GM13976 (cell line): ENCODE results near the gene OCA2.

Experiments
- DNase-seq: peaks from one replicate; pipeline ENCODE4 v3.0.0; 2012; ENCODE audit warnings: low spot score
- CTCF ChIP-seq: IDR thresholded peaks from 2 replicates; pipeline ENCODE4 v1.5.1; 2012; ENCODE audit warnings: borderline replicate concordance, mild to moderate bottlenecking; ENCODE audit not compliant: insufficient read depth; ENCODE audit errors: extremely low read depth, missing control alignments, control extremely low read depth
- in situ Hi-C: fragments of 300-500 bp; cut with MboI; formaldehyde crosslinking; loops from one replicate; pipeline ENCODE4 v1.12.0; 2022; ENCODE audit warnings: low sequenced_read_pairs, mixed read lengths, inconsistent platforms; ENCODE audit not compliant: unreplicated experiment

Gene OCA2

DNA sequence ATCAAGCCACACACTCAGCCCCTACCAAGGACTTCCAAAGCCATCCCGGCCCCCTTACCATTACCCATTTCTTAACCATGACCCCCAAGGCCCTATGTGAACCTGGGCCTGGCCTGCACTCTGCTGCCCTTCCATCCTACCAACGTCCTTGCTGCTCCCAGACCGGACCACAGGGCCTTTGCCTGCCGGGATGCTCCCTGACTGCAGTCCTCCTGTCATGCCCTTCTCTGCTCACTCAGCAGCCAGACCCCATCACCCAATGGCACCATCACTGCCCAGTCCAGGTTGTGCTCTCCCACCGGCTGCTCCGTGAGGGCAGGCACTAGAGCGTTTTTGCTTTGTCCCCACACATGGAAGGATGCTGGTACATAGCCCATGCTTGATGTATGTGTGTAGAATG, 73.7 kb downstream of the OCA2 start:
- in situ Hi-C loops, result no loop called here
- no peak for DNase-seq
- no peak for TF ChIP-seq CTCF

GRCh38 chr15:28024889-28025250, 74.2 kb downstream of the OCA2 start:
- DNase-seq, result no peak
- in situ Hi-C loops, result no loop called here
- TF ChIP-seq CTCF, result no peak

DNA sequence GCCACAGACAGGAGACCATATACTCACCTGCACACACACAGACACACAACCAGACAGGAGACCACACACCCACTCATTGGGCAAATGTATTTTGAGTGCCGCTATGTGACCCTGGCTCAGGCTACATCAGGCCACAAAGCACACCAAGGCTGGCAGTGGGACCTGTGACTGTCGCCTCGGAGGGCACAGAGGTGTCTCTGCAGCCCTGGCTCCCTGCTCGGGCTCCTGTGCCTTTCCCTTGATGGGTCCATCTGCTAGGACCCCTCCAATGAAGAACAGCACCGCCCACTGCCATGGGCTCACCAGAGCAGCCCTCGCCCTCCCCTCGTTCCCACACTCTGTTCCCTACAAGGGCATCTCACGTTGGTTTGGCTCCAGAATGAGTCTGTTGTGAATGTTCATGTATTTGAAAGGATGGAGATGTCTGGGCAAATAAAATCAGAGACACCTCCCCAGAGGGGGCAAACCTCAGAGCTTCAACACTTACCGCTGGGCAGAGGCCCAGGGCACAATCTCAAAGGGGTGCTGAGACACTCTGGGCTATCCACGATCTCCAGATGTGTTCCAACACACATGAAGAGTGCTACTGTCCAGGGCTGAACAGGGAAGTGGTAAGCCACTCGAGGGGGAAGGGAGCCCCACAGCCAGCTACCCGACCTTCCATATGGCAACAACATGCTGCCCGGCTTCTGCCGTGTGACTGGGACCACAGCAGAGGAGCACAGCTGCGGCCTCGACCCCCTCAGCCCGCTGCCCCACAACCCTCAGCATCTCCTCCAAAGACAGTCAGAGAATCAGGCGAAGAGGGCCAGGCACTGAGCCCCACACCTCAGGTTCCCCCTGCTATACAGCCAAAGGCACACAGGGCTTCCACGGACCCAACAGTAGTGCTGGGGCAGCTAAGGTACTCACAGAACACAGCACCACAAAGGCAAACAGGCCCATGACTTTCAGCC, 74.9 kb downstream of the OCA2 start:
- TF ChIP-seq CTCF, result no peak
- in situ Hi-C loops, result no loop called here
- peak; percentile 15 for DNase-seq

DNA sequence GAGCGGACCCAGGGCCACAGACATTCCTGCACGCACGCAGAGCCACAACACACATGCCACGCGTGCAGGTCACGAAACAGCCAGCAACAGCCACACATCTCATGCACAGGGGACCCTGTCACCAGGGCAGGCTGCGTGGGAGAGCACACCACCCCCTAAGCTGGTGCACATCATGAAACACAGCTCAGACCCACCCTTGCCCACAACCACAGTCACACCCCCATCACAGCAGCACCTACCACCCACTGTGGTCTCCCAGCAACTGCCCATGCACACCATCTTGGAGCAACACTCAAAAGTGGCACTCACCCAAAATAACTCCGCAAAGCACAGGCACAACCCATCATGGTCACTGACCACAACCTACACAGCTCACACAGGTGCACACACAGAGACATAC, 75.7 kb downstream of the OCA2 start:
- no peak for TF ChIP-seq CTCF
- DNase-seq, result peak; percentile 15
- in situ Hi-C loops, result no loop called here

DNA sequence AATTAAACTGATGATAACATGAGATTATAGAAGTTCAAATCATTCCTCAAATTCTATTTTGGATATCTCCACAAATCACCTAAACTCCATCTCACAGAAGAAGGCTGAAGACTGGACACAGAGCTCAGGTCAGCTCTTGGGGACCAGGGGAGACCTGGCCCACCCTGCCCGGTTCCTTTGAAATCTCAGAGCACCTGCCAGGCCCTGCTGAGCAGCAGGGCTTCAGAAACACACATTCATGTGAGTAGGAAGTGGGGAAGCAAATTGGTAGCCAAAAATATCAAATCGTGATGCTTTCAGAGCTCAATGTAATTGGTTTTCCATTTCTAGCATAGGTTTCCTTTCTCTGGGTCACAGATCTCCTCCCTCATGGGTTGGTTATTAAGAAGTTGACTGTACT, 76.2 kb downstream of the OCA2 start:
- DNase-seq, result peak; percentile 12
- in situ Hi-C loops, result no loop called here
- no peak for TF ChIP-seq CTCF

- DNase-seq, result peak; percentile 6
- no peak for TF ChIP-seq CTCF
- in situ Hi-C loops, result no loop called here
Observed at GRCh38 chr15:28022181-28022580, 76.9 kb downstream of the OCA2 start.
